Upper lobe of left lung (tissue), 4 donors: Measurements from ENCODE around the gene PRH2.

Experiments used
- EP300 ChIP-seq, 4 donors: sonication (generic); formaldehyde crosslinking; IDR thresholded peaks; one replicate each; pipeline ENCODE4 v1.5.1; 2017; ENCODE audit warnings: antibody characterized with exemption in 4 of 4, control low read depth in 2 of 4
- TF ChIP-seq, protein P1 (sequence below), 6 experiments: fragments of 450-650 bp in 4 of 6; fragments of 200-600 bp in 2 of 6; sonication (generic) in 2 of 6; IDR thresholded peaks; one replicate each; pipeline ENCODE4 v1.5.1; 2016 to 2019; ENCODE audit warnings: antibody characterized with exemption in 6 of 6

GRCh38 chr12:10900972-10901371 lies 28.1 kb upstream of the PRH2 start:
- TF ChIP-seq, protein P1, sequence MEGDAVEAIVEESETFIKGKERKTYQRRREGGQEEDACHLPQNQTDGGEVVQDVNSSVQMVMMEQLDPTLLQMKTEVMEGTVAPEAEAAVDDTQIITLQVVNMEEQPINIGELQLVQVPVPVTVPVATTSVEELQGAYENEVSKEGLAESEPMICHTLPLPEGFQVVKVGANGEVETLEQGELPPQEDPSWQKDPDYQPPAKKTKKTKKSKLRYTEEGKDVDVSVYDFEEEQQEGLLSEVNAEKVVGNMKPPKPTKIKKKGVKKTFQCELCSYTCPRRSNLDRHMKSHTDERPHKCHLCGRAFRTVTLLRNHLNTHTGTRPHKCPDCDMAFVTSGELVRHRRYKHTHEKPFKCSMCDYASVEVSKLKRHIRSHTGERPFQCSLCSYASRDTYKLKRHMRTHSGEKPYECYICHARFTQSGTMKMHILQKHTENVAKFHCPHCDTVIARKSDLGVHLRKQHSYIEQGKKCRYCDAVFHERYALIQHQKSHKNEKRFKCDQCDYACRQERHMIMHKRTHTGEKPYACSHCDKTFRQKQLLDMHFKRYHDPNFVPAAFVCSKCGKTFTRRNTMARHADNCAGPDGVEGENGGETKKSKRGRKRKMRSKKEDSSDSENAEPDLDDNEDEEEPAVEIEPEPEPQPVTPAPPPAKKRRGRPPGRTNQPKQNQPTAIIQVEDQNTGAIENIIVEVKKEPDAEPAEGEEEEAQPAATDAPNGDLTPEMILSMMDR (IDR thresholded peaks at IDR 0.05), result no peak
- no peak for TF ChIP-seq EP300 (IDR thresholded peaks at IDR 0.05)
